GM12891 (cell line): ENCODE measurements around the gene WHAMM.

ENCODE experiments used
- DNase-seq: peaks from one replicate; pipeline ENCODE4 v3.0.0; 2011; ENCODE audit warnings: low spot score; ENCODE audit not compliant: insufficient read length
- FAIRE-seq: peaks from 2 replicates; lab custom pipeline; 2011; peaks lifted over from hg19 to GRCh38; lab: Jason Lieb, UNC
- PAX5 ChIP-seq: IDR thresholded peaks from 2 replicates; pipeline ENCODE4 v1.6.1; 2011; ENCODE audit warnings: low read length, moderate library complexity, mild to moderate bottlenecking; ENCODE audit not compliant: insufficient read depth, severe bottlenecking
- POLR2A ChIP-seq: IDR thresholded peaks from 2 replicates; pipeline ENCODE4 v1.6.1; 2011; ENCODE audit warnings: low read depth, low read length, control low read depth
- POLR2AphosphoS5 ChIP-seq: IDR thresholded peaks from 2 replicates; pipeline ENCODE4 v1.6.1; 2011; ENCODE audit warnings: low read depth, low read length, control low read depth
- POU2F2 ChIP-seq: IDR thresholded peaks from 2 replicates; pipeline ENCODE4 v1.6.1; 2011; ENCODE audit warnings: low read depth, mild to moderate bottlenecking, control low read depth, low read length, moderate library complexity
- SPI1 ChIP-seq: IDR thresholded peaks from 2 replicates; pipeline ENCODE4 v1.6.1; 2011; ENCODE audit warnings: low read depth, low read length, control low read depth
- TAF1 ChIP-seq: IDR thresholded peaks from 2 replicates; pipeline ENCODE4 v1.6.1; 2011; ENCODE audit warnings: low read depth, low read length, control low read depth

Gene WHAMM

DNA sequence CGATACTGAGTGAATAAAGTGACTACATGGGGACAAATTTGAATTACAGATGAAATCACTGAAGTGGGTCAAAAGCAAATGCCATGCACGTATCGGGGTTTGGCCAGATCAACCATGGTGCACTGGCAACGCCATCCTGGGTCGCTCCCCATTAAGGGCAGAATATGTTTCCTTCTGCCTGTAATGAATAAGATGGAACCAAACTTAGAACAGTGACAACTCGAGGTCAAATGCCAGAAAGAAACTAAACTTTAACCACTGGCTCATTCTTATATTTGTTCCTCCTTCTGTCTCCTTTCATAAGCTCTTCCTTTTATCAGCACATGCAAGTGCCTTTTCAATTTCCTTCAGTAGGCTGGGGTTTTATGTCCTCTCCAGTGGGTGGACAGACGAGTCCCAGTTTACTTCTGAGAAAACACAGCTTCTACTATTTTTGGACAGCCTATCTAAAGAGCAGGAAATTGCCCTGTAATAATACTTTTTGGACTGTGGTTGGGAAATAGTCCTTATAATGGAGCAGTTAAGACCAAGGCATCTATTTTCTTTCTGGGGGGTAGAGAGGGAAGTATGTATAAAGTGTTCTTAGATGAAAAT is 61.4 kb downstream of the WHAMM start:
- no peak for FAIRE-seq

DNA sequence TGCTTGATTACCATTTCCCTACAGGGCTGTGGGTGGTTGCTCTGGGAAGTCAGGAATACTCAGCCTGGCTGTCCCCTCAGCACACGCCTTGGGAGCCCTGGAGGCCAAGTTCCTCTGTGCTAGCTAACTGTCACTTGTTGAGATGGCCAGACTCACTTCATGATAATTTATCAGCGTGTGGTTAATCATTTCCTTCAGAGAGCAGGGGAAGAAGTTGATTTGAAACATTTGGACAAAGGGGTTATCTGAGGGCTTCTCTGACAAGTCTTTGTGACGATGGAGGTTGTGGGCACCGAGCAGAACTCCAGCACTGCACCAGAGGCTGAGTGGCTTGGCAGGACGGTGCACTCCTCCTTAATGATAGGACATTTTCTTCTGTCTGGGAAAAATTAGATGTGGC is 61.9 kb downstream of the WHAMM start:
- FAIRE-seq: no peak

More for the DNA sequence above, 61.4 kb downstream of the WHAMM start:
- DNase-seq: no peak
- no peak for TF ChIP-seq PAX5
- TF ChIP-seq POU2F2: no peak
- TF ChIP-seq POLR2A: no peak
- no peak for TF ChIP-seq POLR2AphosphoS5
- no peak for TF ChIP-seq SPI1
- no peak for TF ChIP-seq TAF1

DNA sequence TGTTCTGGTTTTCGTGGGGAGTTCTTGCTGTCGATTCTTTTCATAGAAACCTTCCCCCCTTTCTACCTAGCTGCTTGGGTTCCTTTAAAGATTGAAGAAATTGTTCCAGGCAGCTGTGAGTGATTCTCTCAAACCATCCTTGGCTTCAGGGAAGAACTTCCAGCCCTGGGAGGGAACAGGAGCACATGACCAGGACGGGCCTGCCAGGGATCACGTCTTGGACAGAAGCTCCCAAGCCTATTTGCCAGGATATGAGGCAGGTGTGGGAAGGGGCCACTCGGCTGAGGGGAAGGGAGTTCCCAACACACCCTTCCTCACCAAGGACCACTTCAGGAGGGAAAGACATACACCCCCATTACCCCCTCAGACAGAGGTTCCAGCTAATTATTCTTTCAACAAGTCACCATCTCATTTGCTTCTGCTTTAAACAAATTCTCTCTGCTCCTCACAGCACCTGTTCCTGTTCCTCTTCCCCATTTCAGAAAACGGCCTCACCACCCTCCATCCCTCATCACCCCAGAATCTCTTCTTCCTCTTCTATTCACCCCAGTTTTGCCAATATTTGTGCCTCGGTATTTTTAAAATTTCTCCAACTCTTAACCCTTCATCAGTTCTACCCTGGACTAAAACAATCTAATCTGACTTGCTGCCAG is 62.5 kb downstream of the WHAMM start:
- no peak for TF ChIP-seq POLR2A
- TF ChIP-seq TAF1: no peak
- DNase-seq (no peak), FAIRE-seq (no peak)

More for the DNA sequence above, 61.9 kb downstream of the WHAMM start:
- no peak for DNase-seq
- TF ChIP-seq PAX5 (no peak), TAF1 (no peak), POLR2A (no peak), SPI1 (no peak), POLR2AphosphoS5 (no peak), POU2F2 (no peak)

DNA sequence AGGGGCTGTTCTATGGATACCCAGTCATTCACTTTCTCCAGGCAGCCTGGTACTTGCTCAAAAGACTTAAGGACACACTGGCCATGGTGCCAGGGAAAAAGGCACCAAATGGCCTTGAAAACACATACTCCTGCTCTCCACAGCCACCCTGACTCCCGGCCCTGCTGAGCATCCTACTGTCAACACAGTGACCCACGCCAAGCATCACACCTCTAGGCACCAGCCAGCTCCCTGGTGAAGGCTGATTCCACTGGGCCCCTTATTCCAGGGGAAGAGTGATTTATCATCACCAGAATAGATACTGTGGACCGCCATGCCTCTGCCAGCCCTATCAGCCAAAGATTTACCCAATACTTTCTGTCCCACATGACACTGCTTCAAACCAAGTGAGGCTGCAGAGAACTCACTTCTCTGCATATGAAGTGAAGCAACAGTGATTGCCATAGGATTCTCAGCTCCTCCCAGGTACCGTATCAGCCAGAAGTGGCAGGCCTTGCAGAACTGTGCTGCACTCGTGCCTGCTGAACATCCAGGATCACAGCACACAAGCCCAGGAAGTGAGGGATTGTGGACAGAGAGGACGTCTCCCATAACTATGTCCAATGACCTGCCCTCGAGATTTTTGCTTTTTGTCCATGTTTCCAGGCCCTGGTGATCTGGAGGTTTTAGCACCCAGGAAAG is 63.7 kb downstream of the WHAMM start:
- no peak for TF ChIP-seq POLR2A
- no peak for TF ChIP-seq TAF1
- TF ChIP-seq PAX5: no peak
- TF ChIP-seq POU2F2: no peak
- no peak for TF ChIP-seq POLR2AphosphoS5
- no peak for TF ChIP-seq SPI1
- DNase-seq (no peak), FAIRE-seq (no peak)

DNA sequence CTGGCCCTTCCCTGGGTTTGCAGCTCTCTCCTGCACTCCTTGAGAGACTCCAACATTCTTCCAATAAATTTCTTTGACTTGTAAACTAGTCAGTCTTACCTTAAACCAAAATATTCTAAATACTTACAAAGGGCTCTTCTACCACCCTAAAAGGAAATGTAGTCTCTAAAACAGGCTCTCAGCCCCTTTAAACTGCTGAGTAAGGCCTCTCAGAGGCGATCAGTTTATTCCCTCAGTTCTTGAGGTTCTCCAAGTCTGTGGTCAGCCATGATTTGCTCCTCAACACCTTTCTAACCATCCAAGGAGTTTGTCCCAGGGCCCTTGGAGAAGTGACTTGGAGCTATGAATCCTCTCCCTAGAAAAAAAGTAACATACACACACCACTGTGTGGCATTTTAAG is 64.8 kb downstream of the WHAMM start:
- FAIRE-seq: no peak
- no peak for DNase-seq
- TF ChIP-seq POLR2A (no peak), POU2F2 (no peak), PAX5 (no peak), SPI1 (no peak), TAF1 (no peak), POLR2AphosphoS5 (no peak)

DNA sequence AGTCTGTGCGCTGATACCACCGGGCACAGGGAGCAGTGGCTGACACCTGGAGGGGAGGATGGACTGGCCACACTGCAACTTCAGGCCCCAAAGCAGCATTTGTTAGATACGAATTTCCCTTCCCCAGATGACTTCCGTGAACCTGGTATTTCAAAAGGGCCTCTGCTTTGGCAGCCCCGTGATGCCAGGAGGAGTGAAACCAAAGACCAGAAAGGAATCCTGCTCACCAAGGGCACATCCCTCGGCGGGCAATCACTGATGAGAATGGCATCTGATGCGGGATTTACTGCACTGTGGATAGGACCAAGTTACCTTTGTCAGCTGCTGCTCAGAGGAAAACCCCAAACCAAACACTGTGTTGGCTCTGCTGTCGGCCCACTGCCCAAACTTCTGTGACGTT is 65.5 kb downstream of the WHAMM start:
- TF ChIP-seq POLR2AphosphoS5 (no peak), TAF1 (no peak), SPI1 (no peak), POLR2A (no peak), POU2F2 (no peak), PAX5 (no peak)
- DNase-seq: no peak
- no peak for FAIRE-seq

DNA sequence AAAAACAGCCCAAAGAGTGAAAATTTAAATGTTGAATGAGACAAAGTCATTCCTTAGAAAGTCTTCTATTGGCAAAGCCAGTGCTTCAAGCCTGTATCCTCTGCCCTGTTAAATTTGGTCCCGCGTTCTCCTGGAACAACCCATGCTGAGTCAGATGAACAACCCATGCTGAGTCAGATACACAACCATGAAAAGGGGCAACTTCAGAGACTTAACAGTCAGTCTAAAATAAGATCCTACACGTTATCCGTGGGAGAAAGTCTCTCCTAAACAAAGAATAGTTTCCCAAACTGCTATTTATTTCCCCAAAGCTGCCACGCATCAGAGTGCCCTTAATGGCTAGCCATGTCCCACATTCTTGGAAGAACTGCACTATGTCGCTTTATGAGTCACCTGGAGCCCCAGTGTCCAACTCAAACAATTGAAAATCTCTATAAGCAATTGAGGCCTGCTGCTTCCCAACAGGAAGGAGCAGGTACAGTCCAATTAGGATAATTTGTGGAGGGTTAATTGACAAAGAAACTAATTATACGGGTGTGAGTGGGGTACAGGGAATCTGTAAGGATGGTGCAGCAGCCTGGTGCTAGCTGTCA is 66.1 kb downstream of the WHAMM start:
- FAIRE-seq: no peak
- no peak for TF ChIP-seq TAF1
- TF ChIP-seq SPI1: no peak
- no peak for TF ChIP-seq PAX5
- TF ChIP-seq POU2F2: no peak
- no peak for TF ChIP-seq POLR2AphosphoS5
- TF ChIP-seq POLR2A: no peak
- no peak for DNase-seq

DNA sequence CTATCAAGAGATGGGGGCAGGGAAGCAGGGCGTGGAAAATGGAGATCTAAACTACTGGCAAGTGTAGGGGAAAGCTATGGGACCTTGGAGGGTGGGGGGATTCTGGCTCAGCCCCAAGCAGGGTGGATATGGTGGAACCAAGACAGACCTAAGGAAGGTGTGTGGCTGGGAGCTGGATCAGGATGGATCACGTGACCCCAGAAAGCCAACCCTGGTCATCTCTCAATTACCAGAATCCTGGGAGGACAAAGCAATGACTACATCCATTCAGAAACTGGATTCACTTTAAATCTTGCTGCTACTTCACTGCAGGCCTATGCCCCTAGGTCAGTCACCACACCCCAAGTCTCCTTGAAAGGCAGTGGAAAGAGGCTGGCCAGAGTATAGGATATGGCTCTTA is 68.4 kb downstream of the WHAMM start:
- DNase-seq: no peak
- FAIRE-seq: no peak
- TF ChIP-seq POU2F2 (no peak), POLR2AphosphoS5 (no peak), POLR2A (no peak), TAF1 (no peak)

DNA sequence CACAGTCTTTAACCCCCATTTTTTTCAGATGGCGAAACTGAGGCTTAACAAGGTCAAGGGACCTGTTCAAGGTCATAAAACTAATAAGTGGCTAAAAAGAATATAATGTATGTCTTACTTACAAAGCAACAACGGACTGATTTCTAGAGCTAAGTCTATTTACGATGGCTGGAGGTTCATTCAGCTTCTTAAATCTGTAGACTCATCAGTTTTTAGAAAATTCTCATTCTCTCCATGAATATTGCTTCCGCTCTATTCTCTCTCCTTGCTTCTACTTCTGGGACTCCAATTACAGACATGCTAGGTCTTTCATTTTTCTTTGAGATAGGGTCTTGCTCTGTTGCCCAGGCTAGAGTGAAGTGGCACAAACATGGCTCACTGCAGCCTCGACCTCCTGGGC is 68.9 kb downstream of the WHAMM start:
- DNase-seq: no peak
- TF ChIP-seq POU2F2 (no peak), SPI1 (no peak), TAF1 (no peak), POLR2A (no peak)
- FAIRE-seq: no peak

DNA sequence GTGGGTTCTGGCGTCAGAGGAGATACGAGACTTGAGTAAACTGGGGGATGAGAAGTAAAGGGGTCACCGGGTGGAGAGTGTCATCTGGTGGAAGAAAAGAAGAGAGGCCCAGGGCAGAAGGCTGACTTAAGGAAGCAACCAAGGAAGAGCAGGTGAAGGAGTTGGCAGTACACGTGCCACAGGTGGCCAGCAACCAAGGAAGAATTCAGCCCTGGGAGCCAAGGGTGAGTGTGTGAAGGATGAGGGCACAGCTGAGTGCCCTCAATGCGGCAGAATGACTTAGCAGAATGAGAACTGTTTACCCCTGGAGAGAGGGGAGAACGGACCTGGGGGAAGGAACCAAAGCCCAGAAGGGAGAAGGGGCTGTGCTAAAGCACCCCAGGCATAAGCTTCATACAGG is 71.3 kb downstream of the WHAMM start:
- FAIRE-seq (no peak), DNase-seq (no peak)
- no peak for TF ChIP-seq POLR2A
- TF ChIP-seq POU2F2: no peak
- TF ChIP-seq POLR2AphosphoS5: no peak
- no peak for TF ChIP-seq PAX5
- no peak for TF ChIP-seq TAF1

DNA sequence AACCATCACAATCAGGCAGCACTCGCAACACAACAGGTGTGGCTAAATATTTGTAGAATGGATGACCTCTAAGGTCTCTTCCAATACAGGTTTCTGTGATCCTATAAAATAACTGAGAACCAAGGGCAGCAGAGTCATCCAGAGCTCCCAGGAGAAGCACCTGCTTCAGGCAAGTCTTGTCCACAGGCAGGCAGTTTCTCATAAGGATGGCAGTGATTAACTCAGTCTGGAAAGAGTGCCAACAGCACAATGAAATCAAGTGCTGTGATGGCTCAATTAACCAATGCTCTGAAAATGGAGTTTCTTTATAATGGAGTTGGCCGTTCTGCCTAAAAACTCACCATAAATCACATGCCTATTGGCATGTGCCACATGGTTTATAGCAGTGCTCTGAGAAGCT is 72.3 kb downstream of the WHAMM start:
- DNase-seq (no peak), FAIRE-seq (no peak)
- no peak for TF ChIP-seq TAF1
- no peak for TF ChIP-seq POLR2AphosphoS5
- no peak for TF ChIP-seq POLR2A
- TF ChIP-seq SPI1: no peak
- no peak for TF ChIP-seq PAX5
